MCF 10A (cell line): ENCODE measurements around the gene LEPR. TPM values are rescaled to one million over a fixed set of nuclear protein-coding genes. Genes with fewer than 3 reads are reported as not detected.

Experiments
- BruUV-seq: library from RNA; stranded (reverse); fragments of 400-500 nt; replicated peaks from 2 replicates; lab custom pipeline; 2021; lab: Mats Ljungman, UMichigan
- CTCF ChIA-PET: fragments of 300-600 bp; sonication (Branson Sonifier 250); formaldehyde crosslinking; extraction: SDS; loops from one replicate; lab custom pipeline; 2021; ENCODE audit warnings: antibody characterized with exemption, inconsistent platforms; lab: Yijun Ruan, JAX
- POLR2A ChIA-PET: fragments of 300-600, 350-650 bp; sonication (Branson Sonifier 250); formaldehyde crosslinking; extraction: SDS; loops from one replicate; lab custom pipeline; 2020; ENCODE audit warnings: antibody characterized with exemption, inconsistent platforms; lab: Yijun Ruan, JAX
- DNase-seq: peaks from one replicate; pipeline ENCODE4 v3.0.0-alpha.2; 2018; ENCODE audit not compliant: unreplicated experiment
- H3K27ac Mint-ChIP-seq: one replicate; pipeline ENCODE4 v1.8.0; 2022; ENCODE audit warnings: mild to moderate bottlenecking, low read depth, mixed read lengths; ENCODE audit not compliant: unreplicated experiment
- H3K27me3 Mint-ChIP-seq: one replicate; pipeline ENCODE4 v1.8.0; 2022; ENCODE audit warnings: mixed read lengths; ENCODE audit not compliant: insufficient read depth, unreplicated experiment
- H3K36me3 Mint-ChIP-seq: one replicate; pipeline ENCODE4 v1.8.0; 2022; ENCODE audit warnings: mild to moderate bottlenecking, moderate library complexity, mixed read lengths; ENCODE audit not compliant: insufficient read depth, unreplicated experiment
- H3K4me1 Mint-ChIP-seq: one replicate; pipeline ENCODE4 v1.8.0; 2022; ENCODE audit warnings: mixed read lengths; ENCODE audit not compliant: insufficient read depth, unreplicated experiment
- H3K4me3 Mint-ChIP-seq: one replicate; pipeline ENCODE4 v1.8.0; 2022; ENCODE audit warnings: mild to moderate bottlenecking, moderate library complexity, mixed read lengths; ENCODE audit not compliant: unreplicated experiment
- H3K9me3 Mint-ChIP-seq: one replicate; pipeline ENCODE4 v1.8.0; 2022; ENCODE audit warnings: mixed read lengths; ENCODE audit not compliant: unreplicated experiment
- CTCF ChIP-seq: fragments of 200-600 bp; IDR thresholded peaks from one replicate; pipeline ENCODE4 v1.8.0; 2022; ENCODE audit warnings: antibody characterized with exemption, mild to moderate bottlenecking; ENCODE audit not compliant: unreplicated experiment
- intact Hi-C: fragments of 100-400 bp; cut with micrococcal nuclease; formaldehyde crosslinking; loops from 2 replicates; pipeline ENCODE4 v1.14.1; 2022
- total RNA-seq: library from RNA; stranded (reverse); gene quantifications from 2 replicates; pipeline ENCODE4 v1.2.3, GENCODE V29; 2022

Gene LEPR
- total RNA-seq, 1 experiment from 2014 or later = 16.6 TPM

DNA sequence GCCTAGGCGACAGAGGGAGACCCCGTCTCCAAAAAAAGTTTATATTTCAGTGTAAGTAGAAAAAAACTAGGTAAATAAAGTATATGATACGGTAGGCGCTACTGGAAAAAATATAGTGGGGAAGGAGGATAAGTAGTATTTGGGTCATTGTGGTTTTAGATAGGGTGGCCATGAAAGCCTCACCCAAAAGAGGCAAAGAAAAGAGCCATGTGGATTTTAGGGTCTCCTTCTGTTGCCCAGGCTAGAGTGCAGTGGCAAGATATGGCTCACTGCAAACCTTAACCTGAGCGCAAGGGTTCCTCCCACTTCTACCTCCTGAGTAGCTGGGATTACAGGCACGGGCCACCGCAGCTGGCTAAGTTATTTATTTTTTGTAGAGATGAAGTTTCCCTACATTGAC lies 17.1 kb downstream of the LEPR start:
- H3K9me3 Mint-ChIP-seq = no peaks in the 10 kb centered on the region
- intact Hi-C loops = loop anchor here (10.0 kb wide), 1 partner anchor 187 kb away; no protein-coding TSS in a partner anchor
- peaks cover 26% of the 10 kb centered on the region for H3K4me1 Mint-ChIP-seq
- peaks cover 58% of the 10 kb centered on the region for H3K36me3 Mint-ChIP-seq
- POLR2A ChIA-PET = interaction anchor here (0.6 to 11.4 kb wide), 3 partner anchors 17 to 177 kb away, joined by 3 to 144 read pairs (median 3); partner anchors contain the start of genes LEPR and LEPROT
- no peaks in the 10 kb centered on the region for H3K27me3 Mint-ChIP-seq
- no TSS peak for BruUV-seq
- CTCF ChIA-PET = interaction anchor here (1.2 to 5.4 kb wide), 3 partner anchors 12 to 250 kb away, joined by 3 to 46 read pairs (median 19); no protein-coding TSS in a partner anchor
- TF ChIP-seq CTCF = no peak
- H3K4me3 Mint-ChIP-seq = no peak overlapping the region
- DNase-seq = no peak
- no peak overlapping the region for H3K27ac Mint-ChIP-seq

DNA sequence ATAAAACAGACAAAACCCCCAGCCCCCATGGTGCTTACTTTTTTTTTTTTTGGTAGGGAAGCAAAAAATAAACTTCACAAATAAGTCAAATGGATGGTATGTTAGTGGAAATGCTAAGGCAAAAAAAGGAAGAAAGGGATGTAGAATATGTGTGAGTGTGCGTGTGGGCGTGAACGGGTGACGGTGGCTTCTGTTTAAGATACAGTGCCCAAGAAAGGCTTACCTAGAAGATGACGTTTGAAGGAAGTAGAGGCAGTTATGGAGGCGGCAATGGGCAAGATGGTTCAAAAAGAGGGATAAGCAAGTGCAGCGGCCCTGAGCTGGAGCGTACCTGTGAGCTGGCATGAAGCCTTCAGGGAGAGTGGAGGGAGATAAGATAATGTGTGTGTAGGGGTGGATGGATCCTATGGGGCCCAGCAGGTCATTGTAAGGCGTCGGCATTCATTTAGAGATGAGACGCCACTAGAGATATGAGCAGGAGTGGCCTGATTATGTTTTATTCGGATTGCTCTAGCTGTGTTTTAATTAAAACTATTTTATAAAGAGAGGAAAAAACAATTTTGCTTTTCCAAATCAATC lies 19.9 kb downstream of the LEPR start:
- POLR2A ChIA-PET = interaction anchor here (0.7 to 1.2 kb wide), 2 partner anchors 20 to 378 kb away, joined by 4 to 5 read pairs; partner anchors contain the start of genes LEPR and LEPROT
- Mint-ChIP-seq H3K9me3 (no peaks in the 10 kb centered on the region), H3K4me1 (peaks cover 15% of the 10 kb centered on the region), H3K36me3 (peaks cover 43% of the 10 kb centered on the region), H3K4me3 (no peak overlapping the region), H3K27me3 (no peaks in the 10 kb centered on the region), H3K27ac (no peak overlapping the region)
- no TSS peak for BruUV-seq
- TF ChIP-seq CTCF = no peak
- CTCF ChIA-PET = interaction anchor here (0.6 to 2.2 kb wide), 5 partner anchors 10 to 914 kb away, joined by 3 to 8 read pairs (median 4); no protein-coding TSS in a partner anchor
- no peak for DNase-seq
- intact Hi-C loops = no loop called here

DNA sequence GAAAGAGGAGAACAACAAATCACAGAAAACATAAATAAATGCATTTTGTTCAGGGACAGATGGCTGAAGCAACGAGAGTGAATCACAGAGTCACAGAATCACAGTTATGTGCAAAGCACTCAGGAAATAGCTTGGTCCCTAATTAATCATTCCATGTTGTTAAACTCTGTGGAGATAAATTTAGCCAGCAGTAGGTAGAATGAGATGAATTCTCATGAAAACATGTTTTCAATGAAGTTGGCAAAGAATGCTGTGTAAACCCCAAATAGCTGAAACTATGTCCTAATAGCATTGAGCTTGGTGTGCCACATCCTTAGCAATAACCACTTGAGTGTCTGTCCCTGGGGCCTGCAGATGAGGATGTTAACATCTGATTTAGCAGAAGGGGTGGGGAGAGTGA lies 20.4 kb downstream of the LEPR start:
- no peak for DNase-seq
- Mint-ChIP-seq H3K4me3 (no peak overlapping the region), H3K4me1 (peaks cover 10% of the 10 kb centered on the region), H3K27me3 (no peaks in the 10 kb centered on the region), H3K36me3 (peaks cover 38% of the 10 kb centered on the region), H3K27ac (no peak overlapping the region), H3K9me3 (no peaks in the 10 kb centered on the region)
- ChIA-PET CTCF (interaction anchor here (0.8 to 2.2 kb wide), 3 partner anchors 10 to 226 kb away, joined by 3 to 8 read pairs (median 4); no protein-coding TSS in a partner anchor), POLR2A (interaction anchor here (0.7 to 1.2 kb wide), 3 partner anchors 17 to 378 kb away, joined by 3 to 5 read pairs (median 4); partner anchors contain the start of genes LEPR and LEPROT)
- no TSS peak for BruUV-seq
- TF ChIP-seq CTCF = no peak
- intact Hi-C loops = no loop called here

DNA sequence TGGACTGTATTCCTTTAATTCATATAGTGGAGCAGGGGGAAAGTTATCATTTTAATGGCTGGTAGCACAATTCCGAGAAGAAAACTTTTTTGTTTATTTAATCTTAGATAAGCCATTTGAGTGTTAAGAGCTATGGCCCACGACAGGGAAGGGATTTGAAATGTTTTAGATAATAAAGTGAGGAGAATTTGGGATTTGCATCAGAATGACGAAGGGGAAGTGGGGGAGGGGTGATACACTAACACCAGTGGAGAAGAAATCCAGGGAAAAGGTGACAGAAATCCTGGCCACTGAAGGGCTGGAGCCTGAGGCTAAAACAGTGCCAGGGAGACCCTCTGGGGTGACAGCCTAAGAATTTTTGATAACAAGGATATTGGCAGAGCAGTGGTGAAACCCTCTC lies 21.0 kb downstream of the LEPR start:
- BruUV-seq = no TSS peak
- TF ChIP-seq CTCF = no peak
- ChIA-PET POLR2A (interaction anchor here (0.7 to 1.2 kb wide), 2 partner anchors 18 to 21 kb away, joined by 3 to 4 read pairs; partner anchors contain the start of genes LEPR and LEPROT), CTCF (interaction anchor here (2.2 kb wide), 1 partner anchor 11 kb away, joined by 8 read pairs; no protein-coding TSS in a partner anchor)
- Mint-ChIP-seq H3K36me3 (peaks cover 33% of the 10 kb centered on the region), H3K9me3 (no peaks in the 10 kb centered on the region), H3K4me3 (no peak overlapping the region), H3K4me1 (peaks cover 6% of the 10 kb centered on the region), H3K27me3 (no peaks in the 10 kb centered on the region), H3K27ac (no peak overlapping the region)
- intact Hi-C loops = no loop called here
- DNase-seq = no peak
